Stimulated activated CD8-positive, alpha-beta memory T cell treated with anti-CD3 and anti-CD28 coated beads, Interleukin-15, amount 100 ng/mL, for 4 hours (primary cell): ENCODE results near the gene CDK10.
"Not testable (repeated sequence)": the region's sequence is repeated elsewhere in the genome, so short reads cannot be mapped to it uniquely, and the experiment has no call there.

Experiments
- DNase-seq, 2 donors: peaks; one replicate each; pipeline ENCODE4 v3.0.0-alpha.2; 2020; ENCODE audit warnings: low read depth in 2 of 2

Gene CDK10, protein sequence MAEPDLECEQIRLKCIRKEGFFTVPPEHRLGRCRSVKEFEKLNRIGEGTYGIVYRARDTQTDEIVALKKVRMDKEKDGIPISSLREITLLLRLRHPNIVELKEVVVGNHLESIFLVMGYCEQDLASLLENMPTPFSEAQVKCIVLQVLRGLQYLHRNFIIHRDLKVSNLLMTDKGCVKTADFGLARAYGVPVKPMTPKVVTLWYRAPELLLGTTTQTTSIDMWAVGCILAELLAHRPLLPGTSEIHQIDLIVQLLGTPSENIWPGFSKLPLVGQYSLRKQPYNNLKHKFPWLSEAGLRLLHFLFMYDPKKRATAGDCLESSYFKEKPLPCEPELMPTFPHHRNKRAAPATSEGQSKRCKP

DNA sequence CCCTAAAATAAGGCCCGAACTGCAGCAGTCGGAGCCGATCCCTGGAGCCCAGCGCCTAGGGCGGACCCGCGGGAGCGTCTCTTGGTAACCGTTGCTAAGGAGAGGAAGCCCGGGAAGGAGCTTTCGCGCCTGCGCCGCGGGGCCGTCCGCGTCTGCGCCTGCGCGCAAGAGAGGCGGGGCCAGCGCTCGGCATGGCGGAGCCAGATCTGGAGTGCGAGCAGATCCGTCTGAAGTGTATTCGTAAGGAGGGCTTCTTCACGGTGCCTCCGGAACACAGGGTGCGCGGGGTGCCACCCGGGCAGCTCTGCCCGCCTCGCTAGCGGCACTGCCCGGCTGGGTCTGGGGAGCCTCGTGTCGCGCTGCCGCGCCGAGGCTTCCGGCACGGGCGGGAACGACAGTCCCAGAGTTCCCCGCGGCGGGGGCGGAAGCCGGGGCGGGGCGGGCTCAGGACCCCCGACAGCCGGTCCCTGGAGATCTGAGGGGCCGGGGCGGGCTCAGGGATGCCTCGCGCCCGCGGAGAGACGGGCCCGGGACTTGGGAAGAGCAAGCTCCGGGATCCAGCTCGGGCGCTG, at the start of gene CDK10:
Gene CDK10 (plus strand): TSS at position 170 of the 572 bp plus-strand sequence. CDS start 22 bp downstream, at position 192.
- DNase-seq: peak; percentile 74 to 81

DNA sequence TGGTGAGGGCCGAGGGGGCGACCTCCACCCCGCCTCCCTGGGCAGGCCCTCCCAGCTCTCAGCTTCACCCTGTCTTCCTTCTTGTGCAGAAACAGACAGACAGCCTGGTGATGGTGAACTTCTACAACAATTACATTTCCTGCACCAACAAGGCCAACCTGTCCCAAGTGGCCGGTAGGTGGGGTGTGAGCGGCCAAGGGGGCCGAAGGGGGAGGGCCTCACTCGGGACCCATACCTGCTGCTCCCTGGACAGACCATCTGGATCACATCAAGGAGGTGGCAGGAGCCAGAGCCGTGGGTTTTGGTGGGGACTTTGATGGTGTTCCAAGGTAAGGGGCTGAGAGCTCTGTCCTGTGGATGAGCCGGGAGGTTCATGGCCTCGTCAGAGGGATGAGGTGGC, 49.1 kb upstream of the CDK10 start:
- no peak for DNase-seq

DNA sequence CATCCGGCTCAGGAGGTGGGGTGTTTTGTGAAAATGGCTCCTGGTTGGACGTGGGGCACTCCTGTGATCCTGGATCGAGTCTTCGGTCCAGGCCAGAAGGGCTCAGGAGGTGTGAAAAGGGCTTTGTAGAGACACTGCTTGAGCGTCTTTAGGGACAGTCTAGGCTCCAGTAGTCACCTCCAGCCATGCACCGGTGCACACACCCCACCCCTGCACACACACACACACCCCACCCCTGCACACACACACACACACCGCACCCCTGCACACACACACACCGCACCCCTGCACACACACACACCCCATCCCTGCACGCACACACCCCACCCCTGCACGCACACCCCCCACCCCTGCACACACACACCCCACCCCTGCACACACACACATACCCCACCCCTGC, 48.0 kb upstream of the CDK10 start:
- DNase-seq: no peak

DNA sequence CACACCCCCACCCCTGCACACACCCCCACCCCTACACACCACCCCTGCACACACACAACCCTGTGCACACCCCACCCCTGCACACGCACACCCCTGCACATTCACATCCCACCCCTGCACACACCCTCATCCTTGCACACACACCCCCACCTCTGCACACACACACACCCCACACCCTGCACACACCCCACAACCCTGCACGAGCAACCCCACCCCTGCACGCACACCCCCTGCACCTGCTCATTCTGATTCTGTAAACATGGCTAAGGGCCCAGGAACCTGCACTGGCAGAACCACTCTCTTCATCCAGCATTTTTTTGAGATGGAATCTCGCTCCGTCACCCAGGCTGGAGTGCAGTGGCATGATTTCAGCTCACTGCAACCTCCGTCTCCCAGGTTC, 47.1 kb upstream of the CDK10 start:
- no peak for DNase-seq

DNA sequence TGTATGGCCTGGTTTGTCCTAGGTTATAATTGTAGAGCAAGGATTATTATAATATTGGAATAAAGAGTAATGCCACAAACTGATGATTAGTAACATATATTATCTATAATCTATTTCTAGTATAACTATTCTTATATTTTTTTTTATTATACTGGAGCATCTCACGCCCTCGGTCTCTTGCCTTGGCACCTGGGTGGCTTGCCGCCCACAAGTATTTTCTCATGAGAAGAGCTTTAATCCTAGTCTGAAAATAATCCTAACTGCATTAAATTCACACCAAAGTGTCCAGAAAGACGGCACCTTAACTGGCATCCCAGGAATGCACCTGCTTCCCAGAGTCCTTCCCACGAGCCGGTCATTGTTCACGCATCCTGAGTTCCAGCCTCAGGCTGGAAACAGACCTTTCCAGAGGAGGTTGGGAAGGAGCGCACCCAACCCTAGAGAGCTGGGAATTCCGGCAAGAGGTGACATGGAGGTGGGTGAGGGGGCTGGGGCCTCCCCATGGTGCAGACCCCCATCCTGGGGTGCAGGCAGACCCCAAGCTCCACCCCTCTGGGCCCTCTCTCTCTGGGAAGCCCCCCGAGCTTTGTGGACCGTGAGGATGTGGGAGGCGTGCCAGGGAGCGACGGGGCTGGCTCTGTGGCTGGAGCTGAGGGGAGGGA, 44.9 kb upstream of the CDK10 start:
- DNase-seq: no peak

DNA sequence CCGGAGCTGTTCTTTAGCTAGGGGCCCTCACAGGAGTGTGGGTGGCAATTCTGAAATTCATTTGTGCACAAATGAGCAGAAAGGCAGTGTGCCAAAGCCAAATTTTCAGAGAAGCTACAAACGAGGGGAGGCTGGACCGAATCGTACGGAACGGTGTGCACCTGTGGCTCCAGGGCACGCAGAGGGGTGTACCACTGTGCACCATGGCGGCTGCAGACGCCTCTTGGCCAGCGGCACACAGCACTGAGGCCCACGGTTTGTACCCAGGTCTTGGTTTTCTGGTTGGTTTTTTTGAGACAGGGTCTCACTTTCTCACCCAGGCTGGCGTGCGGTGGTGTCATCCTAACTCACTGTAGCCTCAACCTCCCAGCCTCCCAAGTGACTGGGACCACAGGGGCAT, 43.9 kb upstream of the CDK10 start:
- no peak for DNase-seq

DNA sequence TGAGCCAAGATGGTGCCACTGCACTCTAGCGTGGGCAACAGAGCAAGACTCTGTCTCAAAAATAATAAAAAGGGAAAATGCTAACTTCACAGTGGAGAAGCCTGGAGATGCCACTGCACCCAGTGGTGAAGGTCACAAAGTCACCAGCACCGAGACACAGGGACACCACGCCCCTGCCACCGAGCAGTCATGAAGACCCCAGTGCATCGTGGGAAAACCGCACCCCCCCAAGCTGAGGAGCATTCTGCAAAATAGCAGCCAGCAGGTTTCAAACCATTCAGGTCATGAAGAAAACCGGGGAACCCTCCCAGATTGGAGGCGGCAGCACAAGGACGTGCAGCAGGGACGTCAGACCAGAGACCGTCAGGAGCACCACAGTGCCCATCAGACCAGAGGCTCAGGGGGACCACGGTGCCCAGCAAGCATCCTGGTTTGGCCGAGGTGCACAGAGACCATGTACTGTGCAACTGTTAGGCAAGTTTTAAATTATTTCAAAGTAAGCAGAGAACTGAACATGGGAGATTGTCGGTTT, 42.7 kb upstream of the CDK10 start:
- DNase-seq: no peak

DNA sequence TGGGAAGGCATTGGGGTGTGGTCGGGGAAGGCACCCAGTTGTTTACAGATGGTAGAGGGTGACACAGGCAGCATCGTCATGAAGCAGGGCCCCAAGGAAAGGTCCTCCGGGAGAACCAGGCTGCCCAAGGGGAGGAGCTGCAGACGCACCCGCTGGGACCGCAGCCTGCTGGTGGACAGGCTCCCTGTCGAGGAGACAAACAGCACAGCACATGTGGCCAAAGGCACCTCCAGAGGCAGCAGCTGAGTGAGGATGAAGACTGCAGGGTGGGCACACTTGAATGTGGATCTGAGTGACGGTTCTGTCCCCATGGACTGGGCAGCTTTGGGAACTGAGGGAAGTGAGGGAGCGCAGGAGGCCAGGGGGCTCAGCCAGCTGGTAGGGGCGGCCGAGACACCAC, 41.4 kb upstream of the CDK10 start:
- no peak for DNase-seq

DNA sequence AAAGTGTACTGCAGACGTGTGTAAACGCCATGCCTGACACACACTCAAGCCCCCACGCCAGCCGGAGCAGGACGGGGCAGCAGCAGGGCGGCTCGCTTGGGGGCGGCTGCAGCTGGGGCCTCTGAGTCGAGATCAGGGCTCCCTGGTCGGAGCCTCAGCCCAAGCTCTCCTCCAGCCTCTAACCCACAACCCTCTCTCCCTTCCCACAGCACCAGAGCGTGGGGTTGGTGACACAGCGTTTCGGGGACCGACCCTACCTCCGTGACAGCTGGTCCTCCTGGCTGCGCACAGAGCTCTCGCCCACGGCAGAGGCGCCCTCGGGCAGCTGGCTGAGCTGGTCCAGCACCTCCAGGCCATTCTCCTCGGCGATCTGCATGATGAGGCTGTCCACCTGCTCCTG, 40.2 kb upstream of the CDK10 start:
- DNase-seq: no peak

DNA sequence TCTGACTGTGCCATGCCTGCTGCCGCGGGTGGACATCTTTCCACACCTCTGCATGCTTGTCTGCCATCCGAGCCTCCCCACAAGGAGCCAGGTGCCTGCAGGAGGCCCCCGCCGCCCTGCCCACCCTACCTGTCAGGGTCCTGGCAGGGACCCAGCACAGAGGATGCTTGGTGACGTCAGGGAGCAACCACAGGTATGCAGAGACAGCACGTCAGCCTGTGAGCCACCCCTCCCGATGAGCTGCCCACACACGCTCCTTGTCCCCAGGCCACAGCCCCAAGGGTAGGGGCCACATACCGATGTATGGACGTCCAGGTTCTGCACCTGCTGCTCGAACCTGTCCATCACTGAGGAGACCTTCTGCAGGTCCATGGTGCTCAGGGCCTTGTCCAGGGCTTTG, 39.6 kb upstream of the CDK10 start:
- no peak for DNase-seq

DNA sequence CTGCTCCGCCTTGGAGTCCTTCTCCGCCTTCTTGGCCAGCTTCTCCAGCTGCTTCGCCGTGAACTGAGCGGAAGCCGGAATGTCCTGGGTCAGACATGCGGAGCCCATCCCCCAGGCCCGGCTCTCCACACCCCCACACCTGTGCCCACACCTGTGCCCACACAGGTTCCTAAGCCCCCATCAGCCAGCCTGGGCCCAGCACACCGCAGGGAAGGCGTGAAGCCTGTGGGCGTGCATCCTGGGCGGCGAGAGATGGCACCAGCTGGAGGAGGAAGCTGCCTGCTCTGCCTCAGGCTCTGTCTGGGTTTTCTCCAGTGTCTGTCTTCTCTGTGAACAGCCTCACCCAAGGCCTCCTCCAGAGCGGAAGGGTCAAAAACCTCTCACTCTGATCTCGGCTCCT, 34.9 kb upstream of the CDK10 start:
- DNase-seq: no peak

DNA sequence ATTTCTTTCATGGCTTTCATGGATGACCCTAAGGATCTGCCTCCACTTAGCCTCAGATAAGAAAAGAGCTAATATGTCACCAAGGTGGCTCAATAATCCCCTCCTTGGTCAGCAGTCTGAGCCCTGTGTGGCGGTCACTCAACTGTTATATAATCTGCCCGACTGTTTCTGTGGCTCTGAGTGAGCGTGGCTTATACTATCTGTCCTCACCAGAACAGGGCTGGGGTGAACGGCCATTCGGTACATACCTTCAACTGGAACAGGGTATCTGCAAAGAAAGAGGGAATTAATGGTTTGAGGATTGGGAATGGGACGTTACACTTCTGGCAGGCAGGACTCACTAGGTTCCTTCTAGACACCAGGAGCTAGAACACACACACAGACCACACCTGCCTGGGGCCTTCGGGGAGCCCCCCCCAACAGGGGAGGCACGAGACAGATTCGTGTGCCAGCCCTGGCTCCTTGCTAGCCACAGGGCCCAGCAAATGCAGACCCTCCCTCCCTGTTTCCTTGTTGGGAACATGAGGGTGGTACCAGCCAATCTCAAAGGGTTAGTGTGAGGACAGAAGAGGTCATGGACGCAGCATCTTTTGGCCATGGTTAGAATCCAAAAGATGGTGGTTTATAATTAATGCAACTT, 32.7 kb upstream of the CDK10 start:
- DNase-seq: no peak

DNA sequence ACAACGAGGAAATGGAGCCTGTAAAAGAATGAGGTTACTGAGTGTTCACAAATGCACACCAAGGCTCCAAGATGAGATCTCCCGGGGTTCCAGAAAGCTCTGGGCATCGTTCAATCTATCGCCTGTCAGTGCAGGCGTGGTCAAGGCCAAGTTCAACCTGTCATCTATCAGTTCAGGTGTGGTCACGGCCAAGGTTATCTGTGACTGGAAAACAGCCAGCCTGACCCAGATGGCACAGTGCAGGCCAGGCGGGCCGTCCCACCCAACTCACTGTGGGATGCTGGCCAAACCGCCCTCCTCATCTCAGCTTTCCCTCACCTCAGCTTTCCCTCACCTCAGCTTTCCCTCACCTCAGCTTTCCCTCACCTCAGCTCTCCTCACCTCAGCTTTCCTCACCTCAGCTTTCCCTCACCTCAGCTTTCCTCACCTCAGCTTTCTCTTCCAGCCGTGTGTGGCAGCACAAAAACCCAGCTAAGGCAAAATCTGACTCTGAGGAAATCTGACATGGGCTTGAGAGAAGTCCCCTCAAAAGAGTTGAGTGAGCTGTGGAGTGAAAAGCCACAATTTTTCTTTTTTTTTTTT, 31.3 kb upstream of the CDK10 start:
- DNase-seq: no peak

DNA sequence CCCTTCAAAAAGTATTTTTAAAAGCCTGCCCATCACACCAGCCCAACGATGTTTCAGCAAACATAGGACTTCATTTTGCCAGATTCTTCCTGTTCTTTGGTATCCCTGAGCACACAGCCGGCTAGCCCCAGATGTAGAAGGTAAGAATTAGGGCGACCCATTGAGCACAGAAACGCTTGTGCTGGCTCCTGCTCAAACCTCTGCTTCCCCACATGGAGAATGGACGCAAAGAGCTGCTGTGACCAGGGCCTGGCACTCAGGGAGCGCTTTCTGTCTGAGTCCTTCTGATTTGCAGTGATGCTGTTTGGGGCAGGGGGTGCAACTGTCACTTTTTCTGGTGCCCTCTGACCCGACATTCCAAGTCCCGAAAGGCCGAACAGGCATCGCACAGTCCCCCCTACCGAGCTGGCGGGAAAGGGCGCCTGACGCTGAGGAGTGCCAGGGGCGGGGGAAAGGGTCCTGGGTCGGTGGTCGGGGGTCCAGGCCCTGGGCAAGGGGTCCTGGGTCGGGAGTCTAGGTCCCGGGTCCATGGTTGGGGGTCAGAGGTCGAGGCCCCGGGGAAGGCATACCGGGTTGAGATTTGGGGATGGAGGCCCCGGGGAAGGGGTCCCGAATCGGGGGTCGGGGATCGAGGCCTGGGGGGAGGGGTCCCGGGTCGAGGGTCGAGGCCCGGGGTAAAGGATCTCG, 29.9 kb upstream of the CDK10 start:
- no peak for DNase-seq

DNA sequence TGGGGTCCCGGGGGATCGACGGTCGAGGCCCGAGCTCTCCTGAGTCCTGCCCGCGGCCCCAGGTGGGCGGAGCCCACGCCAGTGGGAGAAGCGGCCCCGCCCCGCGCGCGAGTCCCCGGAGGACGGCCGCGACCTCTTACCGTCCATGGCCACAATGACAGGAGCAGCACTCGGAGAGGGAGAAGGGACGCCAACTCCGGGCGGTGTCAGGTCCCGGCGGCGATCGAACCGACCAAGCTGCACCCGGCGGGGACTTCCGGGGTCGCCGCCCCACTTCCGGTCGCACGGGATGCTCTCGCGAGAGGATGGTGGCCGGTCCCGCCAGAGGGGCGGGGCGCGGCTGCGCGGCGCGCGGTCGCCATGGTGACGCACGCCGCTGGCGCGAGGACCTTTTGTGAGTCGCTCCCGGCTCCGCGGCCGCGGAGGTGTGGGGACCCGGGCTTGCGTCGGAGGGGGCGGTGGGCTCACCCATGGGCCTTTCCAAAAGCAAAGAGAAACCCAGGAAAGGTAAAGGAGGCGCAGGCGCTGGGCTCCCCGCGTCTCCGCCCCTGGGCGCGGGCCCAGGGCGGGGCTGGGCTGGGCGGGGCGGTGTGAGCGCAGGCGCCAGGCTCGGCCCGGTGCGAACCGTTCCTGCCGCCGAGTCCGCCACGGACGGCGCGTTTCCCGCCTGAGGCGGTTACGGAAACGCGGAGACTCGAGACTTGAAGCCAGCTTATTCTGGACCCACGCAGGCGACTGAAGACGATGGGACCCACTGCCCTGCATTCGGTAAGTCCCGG, 28.9 kb upstream of the CDK10 start, which contains the start of the genes CHMP1A and SPATA33:
Gene CHMP1A (minus strand): TSS at position 267 of the 779 bp plus-strand sequence. CDS start 120 bp downstream, at position 147.
Gene SPATA33 (plus strand): TSS at position 395 of the 779 bp plus-strand sequence. CDS start 76 bp downstream, at position 471.
- peak; percentile 75 to 86 for DNase-seq

DNA sequence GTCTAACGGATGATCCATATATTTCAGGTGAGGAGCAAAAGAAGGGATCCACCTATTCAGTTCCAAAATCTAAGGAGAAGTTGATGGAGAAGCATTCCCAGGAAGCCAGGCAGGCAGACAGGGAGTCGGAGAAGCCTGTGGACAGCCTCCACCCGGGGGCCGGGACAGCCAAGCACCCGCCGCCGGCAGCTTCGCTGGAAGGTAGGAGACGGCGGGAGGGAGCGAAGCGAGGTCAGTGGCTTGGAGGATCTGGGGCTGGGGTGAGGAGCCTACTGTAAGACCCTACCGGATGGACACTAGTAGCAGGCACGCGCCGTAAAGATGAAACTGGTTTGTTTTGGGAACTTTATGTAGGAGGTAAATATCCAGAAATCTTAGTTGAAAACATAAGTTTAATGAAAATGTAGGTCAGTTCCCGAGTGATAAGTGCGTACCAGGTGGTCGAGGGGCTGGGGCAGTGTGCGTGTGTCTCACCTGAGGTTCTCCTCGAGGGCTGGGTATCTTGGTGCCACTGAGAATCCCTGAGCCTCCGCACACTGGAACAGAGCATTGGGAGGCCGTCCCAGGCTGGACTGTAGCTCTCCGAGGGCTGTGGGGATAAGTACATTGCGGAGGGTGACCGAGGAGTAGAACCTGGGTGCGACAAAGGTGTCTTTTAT, 28.1 kb upstream of the CDK10 start:
- no peak for DNase-seq

DNA sequence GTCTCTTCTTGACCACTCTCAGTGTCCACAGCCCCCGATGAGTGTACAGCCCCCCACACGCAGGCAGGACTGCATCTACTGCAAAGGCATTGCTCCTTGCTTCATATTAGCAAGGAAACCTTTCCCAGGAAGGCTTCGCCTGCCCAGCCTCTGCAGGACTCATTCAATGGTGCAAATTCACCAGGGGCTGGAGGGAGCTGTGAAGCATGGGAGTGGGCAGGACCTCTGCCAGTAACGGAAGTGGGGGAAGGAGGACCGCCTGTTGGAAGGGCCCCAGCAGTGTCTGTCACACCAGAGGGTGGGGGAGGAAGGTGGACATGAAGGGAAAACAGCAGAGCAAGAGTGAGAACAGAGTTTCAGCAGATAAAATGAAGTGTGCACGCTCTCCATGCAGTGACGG, 26.3 kb upstream of the CDK10 start:
- DNase-seq: no peak

DNA sequence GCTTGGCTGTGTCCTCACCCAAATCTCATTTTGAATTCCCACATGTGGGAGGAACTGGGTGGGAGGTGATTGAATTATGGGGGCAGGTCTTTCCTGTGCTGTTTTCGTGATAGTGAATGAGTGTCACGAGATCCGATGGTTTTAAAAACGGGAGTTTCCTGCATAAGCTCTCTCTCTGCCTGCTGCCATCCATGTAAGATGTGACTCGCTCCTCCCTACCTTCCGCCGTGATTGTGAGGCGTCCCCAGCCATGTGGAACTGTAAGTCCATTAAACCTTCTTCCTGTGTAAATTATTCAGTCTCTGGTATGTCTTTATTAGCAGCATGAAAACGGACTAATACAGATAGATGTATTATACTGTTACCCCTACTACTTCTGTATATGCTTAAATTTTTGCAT, 25.3 kb upstream of the CDK10 start:
- no peak for DNase-seq

DNA sequence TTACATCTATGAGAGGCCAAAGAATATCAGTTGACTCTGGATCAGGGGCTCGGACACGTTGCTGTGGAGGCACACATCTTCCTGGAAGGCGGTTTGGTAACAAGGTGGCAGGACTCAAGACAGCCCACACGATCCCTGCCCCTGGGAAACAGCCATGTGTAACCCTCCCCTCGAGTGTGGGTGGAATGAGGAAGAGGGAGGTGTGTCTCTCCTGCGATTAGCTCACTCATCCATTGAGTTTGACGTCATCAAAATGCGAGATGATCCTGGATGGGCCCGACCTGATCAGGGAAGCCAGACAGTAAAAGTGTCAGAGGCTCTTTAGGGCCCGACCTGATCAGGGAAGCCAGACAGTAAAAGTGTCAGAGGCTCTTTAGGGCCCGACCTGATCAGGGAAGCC, 22.3 kb upstream of the CDK10 start:
- DNase-seq: not testable (repeated sequence)

DNA sequence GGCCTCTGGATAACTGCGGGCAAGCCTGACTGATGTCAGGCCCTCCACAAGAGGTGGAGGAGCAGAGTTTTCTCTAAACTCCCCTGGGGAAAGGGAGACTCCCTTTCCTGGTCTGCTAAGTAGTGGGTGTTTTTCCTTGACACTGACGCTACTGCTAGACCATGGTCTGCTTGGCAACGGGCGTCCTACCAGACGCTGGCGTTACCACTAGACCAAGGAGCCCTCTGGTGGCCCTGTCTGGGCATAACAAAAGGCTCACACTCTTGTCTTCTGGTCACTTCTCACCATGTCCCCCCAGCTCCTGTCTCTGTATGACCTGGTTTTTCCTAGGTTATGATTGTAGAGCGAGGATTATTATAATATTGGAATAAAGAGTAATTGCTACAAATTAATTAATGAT, 19.5 kb upstream of the CDK10 start:
- not testable (repeated sequence) for DNase-seq
